Hepatic stellate cell (primary cell): ENCODE results near the gene HUNK.

ENCODE experiments used
- DNase-seq: peaks from one replicate; pipeline ENCODE4 v3.0.0; 2011; ENCODE audit warnings: low spot score

Gene HUNK

GRCh38 chr21:31896019-31896418 is 23.2 kb downstream of the HUNK start:
- DNase-seq: no peak

GRCh38 chr21:31897311-31897710 is 24.5 kb downstream of the HUNK start:
- DNase-seq: no peak

- no peak for DNase-seq
These were observed 26.3 kb downstream of the HUNK start for GRCh38 chr21:31898933-31899630.

- DNase-seq: no peak
These were observed 27.5 kb downstream of the HUNK start for GRCh38 chr21:31900121-31900895.

- no peak for DNase-seq
These were observed 28.5 kb downstream of the HUNK start for GRCh38 chr21:31901315-31901714.

- DNase-seq: no peak
These were observed 29.6 kb downstream of the HUNK start for GRCh38 chr21:31902438-31902837.

- no peak for DNase-seq
These were observed 31.1 kb downstream of the HUNK start for GRCh38 chr21:31903896-31904295.

- DNase-seq: no peak
These were observed 33.0 kb downstream of the HUNK start for GRCh38 chr21:31905503-31906451.

- DNase-seq: no peak
These were observed 35.5 kb downstream of the HUNK start for GRCh38 chr21:31908106-31909031.

- no peak for DNase-seq
These were observed 36.6 kb downstream of the HUNK start for GRCh38 chr21:31909153-31910073.

- no peak for DNase-seq
These were observed 37.3 kb downstream of the HUNK start for GRCh38 chr21:31910074-31910470.

- no peak for DNase-seq
These were observed 38.5 kb downstream of the HUNK start for GRCh38 chr21:31911138-31911907.

- no peak for DNase-seq
These were observed 39.7 kb downstream of the HUNK start for GRCh38 chr21:31912501-31912900.

- DNase-seq: no peak
These were observed 40.4 kb downstream of the HUNK start for GRCh38 chr21:31913182-31913608.

- DNase-seq: no peak
These were observed 41.7 kb downstream of the HUNK start for GRCh38 chr21:31914472-31914871.

GRCh38 chr21:31915566-31915965 is 42.7 kb downstream of the HUNK start:
- DNase-seq: no peak

GRCh38 chr21:31917108-31917507 is 44.3 kb downstream of the HUNK start:
- DNase-seq: no peak

- no peak for DNase-seq
These were observed 45.5 kb downstream of the HUNK start for GRCh38 chr21:31918250-31918775.

- DNase-seq: no peak
These were observed 47.5 kb downstream of the HUNK start for GRCh38 chr21:31920275-31920674.
